Smooth muscle cell (in vitro differentiated cells): ENCODE measurements around the gene BCAR1. TPM values are rescaled to one million over a fixed set of nuclear protein-coding genes. Genes with fewer than 3 reads are reported as not detected.
"Not testable (repeated sequence)": the region's sequence is repeated elsewhere in the genome, so short reads cannot be mapped to it uniquely, and the experiment has no call there.

Experiments used
- DNase-seq: peaks from one replicate; lab custom pipeline; 2025; ENCODE audit not compliant: unreplicated experiment; lab: John Stamatoyannopoulos, UW
- H2AFZ ChIP-seq: fragments of 200-600 bp; sonication (generic); 2 replicates; pipeline ENCODE4 v1.6.0; 2016; ENCODE audit warnings: antibody characterized with exemption, low read depth, mild to moderate bottlenecking
- H3F3A ChIP-seq: fragments of 200-600 bp; sonication (generic); 2 replicates; pipeline ENCODE4 v1.6.0; 2017; ENCODE audit warnings: antibody characterized with exemption, low read depth
- H3K27ac ChIP-seq: fragments of 200-600 bp; sonication (generic); 2 replicates; pipeline ENCODE4 v1.5.1; 2016; ENCODE audit warnings: low read depth, mild to moderate bottlenecking
- H3K27me3 ChIP-seq: fragments of 200-600 bp; sonication (generic); 2 replicates; pipeline ENCODE4 v1.6.1; 2016; ENCODE audit warnings: low read depth, mild to moderate bottlenecking
- H3K36me3 ChIP-seq: fragments of 200-600 bp; sonication (generic); 2 replicates; pipeline ENCODE4 v1.5.1; 2016; ENCODE audit warnings: low read depth
- H3K4me1 ChIP-seq: fragments of 200-600 bp; sonication (generic); 2 replicates; pipeline ENCODE4 v1.5.1; 2016; ENCODE audit warnings: low read depth
- H3K4me2 ChIP-seq: fragments of 200-600 bp; sonication (generic); 2 replicates; pipeline ENCODE4 v1.6.0; 2016; ENCODE audit warnings: mild to moderate bottlenecking
- H3K4me3 ChIP-seq: fragments of 200-600 bp; sonication (generic); 2 replicates; pipeline ENCODE4 v1.5.1; 2016; ENCODE audit warnings: mild to moderate bottlenecking
- H3K79me2 ChIP-seq: fragments of 200-600 bp; sonication (generic); 2 replicates; pipeline ENCODE4 v1.6.0; 2016; ENCODE audit warnings: low read depth, mild to moderate bottlenecking
- H3K9ac ChIP-seq: fragments of 200-600 bp; sonication (generic); 2 replicates; pipeline ENCODE4 v1.6.0; 2016; ENCODE audit warnings: low read depth
- H3K9me3 ChIP-seq: fragments of 200-600 bp; sonication (generic); replicated peaks from 2 replicates; pipeline ENCODE4 v1.5.1; 2016; ENCODE audit warnings: low read depth
- H4K20me1 ChIP-seq: fragments of 200-600 bp; sonication (generic); 2 replicates; pipeline ENCODE4 v1.6.0; 2016; ENCODE audit warnings: low read depth
- WGBS: methylation state at CpG from one replicate; pipeline ENCODE4 v1.1.7; 2016; ENCODE audit warnings: low lambda C conversion rate; 5-methylcytosine and 5-hydroxymethylcytosine counted together
- polyA plus RNA-seq: library from polyadenylated mRNA; unstranded; fragments of >200 nt; fragmentation: Nextera tagmentation; extraction: Ambion mirVana; gene quantifications from 2 replicates; pipeline ENCODE4 v1.2.1, GENCODE V29; 2016
- total RNA-seq: library from RNA; depleted of rRNA; stranded (reverse); fragments of >200 nt; gene quantifications from 2 replicates; pipeline ENCODE4 v1.2.3, GENCODE V29; 2014
- TF ChIP-seq, protein P1 (sequence below): fragments of 200-600 bp; sonication (generic); IDR thresholded peaks from 2 replicates; pipeline ENCODE4 v1.5.1; 2017; ENCODE audit warnings: borderline replicate concordance, mild to moderate bottlenecking, antibody characterized with exemption; ENCODE audit not compliant: insufficient read depth, poor library complexity, severe bottlenecking

BCAR1 gene
- total and polyA plus RNA-seq, 2 experiments from 2014 or later: 49.4 to 117 TPM

DNA sequence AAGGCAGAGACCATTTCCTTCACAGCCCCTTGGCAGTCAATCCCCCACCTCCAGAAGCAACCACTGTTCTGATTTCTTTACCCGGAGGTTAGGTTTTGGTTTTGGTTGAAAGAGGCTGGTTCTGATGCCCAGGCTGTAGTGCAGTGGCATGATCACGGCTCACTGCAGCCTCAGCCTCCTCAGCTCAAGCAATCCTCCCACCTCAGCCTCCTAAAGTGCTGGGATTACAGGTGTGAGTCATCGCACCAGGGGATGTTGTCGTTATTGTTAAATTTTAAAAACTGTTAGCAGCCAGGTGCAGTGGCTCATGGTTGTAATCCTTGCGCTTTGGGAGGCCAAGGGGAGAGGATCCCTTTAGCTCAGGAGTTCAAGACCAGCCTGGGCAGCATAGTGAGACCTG lies 41.5 kb downstream of the BCAR1 start:
- WGBS: 87% methylated on average over 5 of the region's 5 CpGs
- H3K4me3 ChIP-seq: no peak overlapping the region
- no peaks in the 10 kb centered on the region for H3K79me2 ChIP-seq
- H3K27me3 ChIP-seq: no peaks in the 10 kb centered on the region
- H3K9ac ChIP-seq: no peak overlapping the region
- no peak for DNase-seq
- no peaks in the 10 kb centered on the region for H4K20me1 ChIP-seq
- H3K36me3 ChIP-seq: no peaks in the 10 kb centered on the region
- no peak overlapping the region for H3K27ac ChIP-seq
- no peak overlapping the region for H2AFZ ChIP-seq
- H3K4me2 ChIP-seq: no peak overlapping the region
- no peaks in the 10 kb centered on the region for H3F3A ChIP-seq
- H3K9me3 ChIP-seq: no peaks in the 10 kb centered on the region
- no peaks in the 10 kb centered on the region for H3K4me1 ChIP-seq
- TF ChIP-seq, protein P1, sequence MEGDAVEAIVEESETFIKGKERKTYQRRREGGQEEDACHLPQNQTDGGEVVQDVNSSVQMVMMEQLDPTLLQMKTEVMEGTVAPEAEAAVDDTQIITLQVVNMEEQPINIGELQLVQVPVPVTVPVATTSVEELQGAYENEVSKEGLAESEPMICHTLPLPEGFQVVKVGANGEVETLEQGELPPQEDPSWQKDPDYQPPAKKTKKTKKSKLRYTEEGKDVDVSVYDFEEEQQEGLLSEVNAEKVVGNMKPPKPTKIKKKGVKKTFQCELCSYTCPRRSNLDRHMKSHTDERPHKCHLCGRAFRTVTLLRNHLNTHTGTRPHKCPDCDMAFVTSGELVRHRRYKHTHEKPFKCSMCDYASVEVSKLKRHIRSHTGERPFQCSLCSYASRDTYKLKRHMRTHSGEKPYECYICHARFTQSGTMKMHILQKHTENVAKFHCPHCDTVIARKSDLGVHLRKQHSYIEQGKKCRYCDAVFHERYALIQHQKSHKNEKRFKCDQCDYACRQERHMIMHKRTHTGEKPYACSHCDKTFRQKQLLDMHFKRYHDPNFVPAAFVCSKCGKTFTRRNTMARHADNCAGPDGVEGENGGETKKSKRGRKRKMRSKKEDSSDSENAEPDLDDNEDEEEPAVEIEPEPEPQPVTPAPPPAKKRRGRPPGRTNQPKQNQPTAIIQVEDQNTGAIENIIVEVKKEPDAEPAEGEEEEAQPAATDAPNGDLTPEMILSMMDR: no peak

DNA sequence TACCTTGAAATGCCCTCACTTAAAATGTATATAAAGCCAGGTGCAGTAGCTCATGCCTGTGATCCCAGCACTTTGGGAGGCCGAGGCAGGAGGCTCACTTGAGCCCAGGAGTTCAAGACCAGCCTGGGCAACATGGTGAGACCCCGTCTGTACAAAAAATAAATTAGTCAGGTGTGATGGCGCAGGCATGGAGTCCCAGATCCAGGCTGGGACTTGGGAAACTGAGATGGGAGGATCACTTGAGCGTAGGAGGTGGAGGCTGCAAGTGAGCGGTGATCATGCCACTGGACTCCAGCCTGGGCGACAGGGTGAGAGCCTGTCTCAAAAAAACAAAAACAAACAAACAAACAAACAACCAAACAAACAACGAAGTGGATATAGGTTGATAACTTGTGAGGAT lies 41.9 kb downstream of the BCAR1 start:
- not testable (repeated sequence) for H3K36me3 ChIP-seq, H4K20me1 ChIP-seq, H3K27me3 ChIP-seq, H3K9ac ChIP-seq, H3F3A ChIP-seq, DNase-seq, H3K27ac ChIP-seq, H2AFZ ChIP-seq, H3K4me3 ChIP-seq, H3K79me2 ChIP-seq, H3K4me2 ChIP-seq, H3K4me1 ChIP-seq, H3K9me3 ChIP-seq
- WGBS: 93% methylated on average over 7 of the region's 7 CpGs

DNA sequence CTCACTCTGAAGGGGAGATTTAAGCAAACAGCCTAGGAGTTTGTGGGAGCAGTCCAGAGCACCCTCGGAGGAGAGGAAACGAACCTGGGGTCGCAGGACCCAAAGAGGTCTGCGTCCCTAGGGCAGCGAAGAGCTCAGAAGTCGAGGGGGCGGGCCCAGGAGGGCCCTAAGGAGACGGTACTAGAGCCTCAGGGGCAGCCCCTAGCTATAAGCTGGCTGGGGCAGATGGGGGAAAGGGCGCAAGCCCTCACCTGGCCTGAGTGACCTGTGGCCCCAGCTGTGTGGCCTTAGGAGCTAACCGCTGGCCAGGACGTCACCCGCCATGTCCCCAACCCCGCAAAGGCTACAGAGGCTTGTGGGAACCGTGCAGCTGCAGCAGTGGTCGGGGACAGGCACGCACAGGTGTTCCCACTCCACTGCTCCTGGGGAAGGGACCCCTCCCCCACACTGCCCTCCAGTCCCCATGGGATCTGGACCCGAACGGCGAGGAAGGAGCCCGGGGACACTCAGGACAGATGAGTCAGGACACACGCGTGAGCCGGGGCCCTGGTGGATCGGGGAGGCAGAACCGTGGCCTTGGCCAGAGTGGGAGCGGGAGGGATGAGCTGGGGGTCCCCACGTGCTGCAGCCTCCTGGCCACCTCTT lies 42.4 kb downstream of the BCAR1 start:
- no peaks in the 10 kb centered on the region for H3K4me1 ChIP-seq
- no peaks in the 10 kb centered on the region for H4K20me1 ChIP-seq
- TF ChIP-seq, protein P1: no peak
- H3K4me2 ChIP-seq: no peak overlapping the region
- H3K36me3 ChIP-seq: no peaks in the 10 kb centered on the region
- no peak overlapping the region for H3K9ac ChIP-seq
- H3K9me3 ChIP-seq: no peaks in the 10 kb centered on the region
- H3F3A ChIP-seq: no peaks in the 10 kb centered on the region
- no peaks in the 10 kb centered on the region for H3K79me2 ChIP-seq
- no peaks in the 10 kb centered on the region for H3K27me3 ChIP-seq
- H3K4me3 ChIP-seq: no peak overlapping the region
- no peak overlapping the region for H2AFZ ChIP-seq
- DNase-seq: no peak
- H3K27ac ChIP-seq: no peak overlapping the region
- WGBS: 94% methylated on average over 27 of the region's 27 CpGs

DNA sequence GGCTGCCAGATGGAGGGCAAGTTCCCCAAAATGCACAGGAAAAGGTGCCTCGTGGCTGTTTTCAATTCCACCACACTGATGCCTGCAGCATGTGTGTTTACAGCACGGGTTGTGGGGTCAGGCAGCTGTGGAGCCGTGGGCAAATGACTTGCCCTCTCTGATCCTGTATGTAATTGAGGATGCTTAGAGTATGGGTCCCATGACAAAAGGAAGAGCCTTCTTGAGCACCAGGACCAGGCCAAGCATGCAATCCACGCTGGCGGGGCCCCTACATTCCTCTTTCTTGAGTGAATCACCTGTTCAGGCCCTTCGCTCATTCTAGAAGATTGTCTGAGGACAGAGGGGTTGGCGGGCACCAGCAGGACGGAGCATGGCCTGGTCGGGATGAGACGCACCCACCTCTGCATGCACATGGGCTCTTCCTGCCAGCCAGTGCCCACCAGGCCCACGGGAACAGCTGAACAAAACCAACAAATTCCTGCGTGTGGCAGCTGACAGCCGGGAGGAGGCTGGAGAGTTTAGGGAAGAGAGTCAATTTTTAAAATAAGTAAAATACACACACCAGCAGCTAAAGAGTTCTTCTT lies 43.1 kb downstream of the BCAR1 start:
- H3F3A ChIP-seq: no peaks in the 10 kb centered on the region

More for the DNA sequence above, 43.1 kb downstream of the BCAR1 start:
- 84% methylated on average over 13 of the region's 13 CpGs for WGBS
- H4K20me1 ChIP-seq: no peaks in the 10 kb centered on the region
- H3K27me3 ChIP-seq: no peaks in the 10 kb centered on the region
- no peak for DNase-seq
- no peak overlapping the region for H3K4me3 ChIP-seq
- H3K9me3 ChIP-seq: no peaks in the 10 kb centered on the region
- H3K27ac ChIP-seq: no peak overlapping the region
- H3K4me2 ChIP-seq: no peak overlapping the region
- no peaks in the 10 kb centered on the region for H3K79me2 ChIP-seq
- H3K36me3 ChIP-seq: no peaks in the 10 kb centered on the region
- TF ChIP-seq, protein P1: no peak
- no peaks in the 10 kb centered on the region for H3K4me1 ChIP-seq
- H2AFZ ChIP-seq: no peak overlapping the region
- H3K9ac ChIP-seq: no peak overlapping the region
